Endothelial cell of umbilical vein (primary cell): ENCODE data around the gene COPS2. TPM values are rescaled to one million over a fixed set of nuclear protein-coding genes. Genes with fewer than 3 reads are reported as not detected.
A peak's percentile ranks its signal among the peaks of the same experiment; 100 is the strongest.

Experiments
- BruUV-seq: library from RNA; stranded (reverse); fragments of 400-500 nt; replicated peaks from 2 replicates; lab custom pipeline; 2021; lab: Mats Ljungman, UMichigan
- CTCF ChIA-PET: fragments of 300-600, 350-600 bp; sonication (Branson Sonifier 250); formaldehyde crosslinking; loops from one replicate; lab custom pipeline; 2021; ENCODE audit warnings: antibody characterized with exemption, inconsistent platforms; lab: Charles Lee
- POLR2A ChIA-PET: fragments of 300-600, 350-600 bp; sonication (Branson Sonifier 250); formaldehyde crosslinking; loops from one replicate; lab custom pipeline; 2021; ENCODE audit warnings: antibody characterized with exemption, inconsistent platforms; lab: Charles Lee
- DNase-seq: peaks from one replicate; pipeline ENCODE4 v3.0.0-alpha.2; 2011; ENCODE audit warnings: low read depth, low spot score
- FAIRE-seq: peaks from 2 replicates; lab custom pipeline; 2011; peaks lifted over from hg19 to GRCh38; lab: Jason Lieb, UNC
- H2AFZ ChIP-seq: 2 replicates; pipeline ENCODE4 v1.6.0; 2012; ENCODE audit warnings: low read depth, low read length, control low read depth, inconsistent platforms
- H3K27ac ChIP-seq: 2 replicates; pipeline ENCODE4 v1.5.1; 2011; ENCODE audit warnings: low read depth, mild to moderate bottlenecking, control low read depth, low read length, moderate library complexity; ENCODE audit not compliant: insufficient read depth
- H3K27me3 ChIP-seq, 2 experiments: 2 replicates each; pipeline versions ENCODE4 v1.6.0 to v1.6.1; 2011; ENCODE audit warnings: low read length in 2 of 2, mixed read lengths in 1 of 2; ENCODE audit not compliant: control insufficient read depth in 2 of 2, insufficient read depth in 2 of 2
- H3K36me3 ChIP-seq, 2 experiments: 2 replicates in 1 of 2; 3 replicates in 1 of 2; pipeline ENCODE4 v1.5.1; 2011; ENCODE audit warnings: low read length in 2 of 2, mild to moderate bottlenecking in 1 of 2, moderate library complexity in 1 of 2; ENCODE audit not compliant: control insufficient read depth in 2 of 2, insufficient read depth in 2 of 2; ENCODE audit errors: extremely low read depth in 1 of 2
- H3K4me1 ChIP-seq: 3 replicates; pipeline ENCODE4 v1.5.1; 2011; ENCODE audit warnings: mild to moderate bottlenecking, low read length; ENCODE audit not compliant: control insufficient read depth, insufficient read depth; ENCODE audit errors: extremely low read depth
- H3K4me2 ChIP-seq: 2 replicates; pipeline ENCODE4 v1.6.1; 2011; ENCODE audit warnings: low read length, control low read depth, mixed read lengths; ENCODE audit not compliant: insufficient read depth
- H3K4me3 ChIP-seq, 3 experiments: fragments of 200-600 bp in 1 of 3; sonication (generic), shearing (Covaris generic) in 1 of 3; replicated peaks in 1 of 3; 2 replicates each; pipeline ENCODE4 v1.5.1; 2011 to 2016; ENCODE audit warnings: control low read depth in 3 of 3, low read length in 3 of 3, mild to moderate bottlenecking in 2 of 3, inconsistent platforms in 1 of 3, low read depth in 1 of 3, moderate library complexity in 1 of 3; ENCODE audit not compliant: insufficient read depth in 1 of 3
- H3K79me2 ChIP-seq: 2 replicates; pipeline ENCODE4 v1.6.0; 2012; ENCODE audit warnings: low read length, inconsistent platforms; ENCODE audit not compliant: control insufficient read depth, insufficient read depth
- H3K9ac ChIP-seq: replicated peaks from 2 replicates; pipeline ENCODE3; 2011; ENCODE audit warnings: low read length, control low read depth; ENCODE audit not compliant: insufficient read depth; ENCODE audit errors: extremely low read depth
- H3K9me1 ChIP-seq: replicated peaks from 3 replicates; pipeline ENCODE4 v1.6.0; 2011; ENCODE audit warnings: mild to moderate bottlenecking, low read length; ENCODE audit not compliant: control insufficient read depth, insufficient read depth; ENCODE audit errors: extremely low read depth
- H3K9me3 ChIP-seq: replicated peaks from 2 replicates; pipeline ENCODE4 v1.5.1; 2012; ENCODE audit warnings: low read length, inconsistent platforms; ENCODE audit not compliant: control insufficient read depth, insufficient read depth
- H4K20me1 ChIP-seq: replicated peaks from 2 replicates; pipeline ENCODE3; 2011; ENCODE audit warnings: mild to moderate bottlenecking, low read length; ENCODE audit not compliant: control insufficient read depth, insufficient read depth; ENCODE audit errors: extremely low read depth
- EZH2 ChIP-seq: IDR thresholded peaks from 2 replicates; pipeline ENCODE4 v1.6.1; 2012; ENCODE audit warnings: borderline replicate concordance, low read depth, mild to moderate bottlenecking, moderate library complexity, low read length, inconsistent platforms; ENCODE audit not compliant: severe bottlenecking
- FOS ChIP-seq: IDR thresholded peaks from 2 replicates; pipeline ENCODE4 v1.6.1; 2011; ENCODE audit warnings: mild to moderate bottlenecking, low read length, moderate library complexity, borderline replicate concordance; ENCODE audit not compliant: insufficient read depth
- GATA2 ChIP-seq: IDR thresholded peaks from 2 replicates; pipeline ENCODE4 v1.7.0; 2011; ENCODE audit warnings: low read depth, mild to moderate bottlenecking, moderate library complexity, mixed read lengths, low read length; ENCODE audit not compliant: insufficient read length, insufficient read depth
- JUN ChIP-seq: IDR thresholded peaks from 2 replicates; pipeline ENCODE4 v1.6.1; 2011; ENCODE audit warnings: borderline replicate concordance, low read depth; ENCODE audit not compliant: insufficient read length, insufficient read depth
- MAX ChIP-seq: IDR thresholded peaks from 2 replicates; pipeline ENCODE4 v1.6.1; 2011; ENCODE audit not compliant: insufficient read depth, insufficient read length
- MYC ChIP-seq: IDR thresholded peaks from one replicate; pipeline ENCODE4 v1.6.1; 2011; ENCODE audit warnings: mild to moderate bottlenecking, low read depth, low read length
- POLR2A ChIP-seq: IDR thresholded peaks from 2 replicates; pipeline ENCODE4 v1.6.1; 2012; ENCODE audit warnings: low read depth, mild to moderate bottlenecking, control low read depth, low read length
- POLR2AphosphoS5 ChIP-seq: IDR thresholded peaks from 2 replicates; pipeline ENCODE4 v1.6.1; 2012; ENCODE audit warnings: low read depth, mild to moderate bottlenecking, control low read depth, low read length, moderate library complexity; ENCODE audit not compliant: insufficient read depth
- dilution Hi-C: fragments of 300-500 bp; cut with MboI; formaldehyde crosslinking; loops from one replicate; pipeline ENCODE4 v1.15.0; 2019; ENCODE audit warnings: low sequenced_read_pairs; ENCODE audit not compliant: extremely low pct_ligation_motif_present
- intact Hi-C: fragments of 100-400 bp; cut with micrococcal nuclease; formaldehyde crosslinking; loops from one replicate; pipeline ENCODE4 v1.10.0; 2022
- polyA plus RNA-seq, 4 experiments: library from polyadenylated mRNA; depleted of rRNA in 3 of 4; stranded (reverse) in 3 of 4; unstranded in 1 of 4; fragments of >200 nt; gene quantifications; 2 replicates each; pipeline versions ENCODE4 v1.2.1 to v1.2.3, GENCODE V29; 2011 to 2012; ENCODE audit warnings: missing spikeins in 1 of 4
- total RNA-seq: library from RNA; stranded (reverse); gene quantifications from 2 replicates; pipeline ENCODE4 v1.2.3, GENCODE V29; 2021
- TF ChIP-seq, protein P1 (sequence below), 2 donors: IDR thresholded peaks; 1 replicate in 1 of 2; 2 replicates in 1 of 2; pipeline ENCODE4 v1.5.1; 2011; ENCODE audit warnings: low read length in 2 of 2, mild to moderate bottlenecking in 2 of 2, moderate library complexity in 2 of 2, control low read depth in 1 of 2, inconsistent platforms in 1 of 2, low read depth in 1 of 2; ENCODE audit not compliant: insufficient read depth in 1 of 2; ENCODE audit errors: extremely low read depth in 1 of 2

COPS2 gene
- total and polyA plus RNA-seq, 2 donors (not counting 3 experiments of a cell fraction or from before 2014, with no cell fraction given) = 20.2 to 79.3 TPM

GRCh38 chr15:49154359-49154758 is 1.0 kb downstream of the COPS2 start:
- peak overlapping the region; percentile 37 to 96 (median 83) for H3K4me3 ChIP-seq
- POLR2A ChIA-PET = interaction anchor here (1.7 kb wide), 1 partner anchor 16 kb away, joined by 9 read pairs; the partner anchor contains the start of gene GALK2
- no TSS peak for BruUV-seq
- H3K79me2 ChIP-seq = peaks cover 79% of the 10 kb centered on the region
- H3K36me3 ChIP-seq = peaks cover 0 to 2% of the 10 kb centered on the region in 2 experiments
- DNase-seq (no peak), FAIRE-seq (no peak)
- H3K9me3 ChIP-seq = no peaks in the 10 kb centered on the region
- no peak overlapping the region for H2AFZ ChIP-seq
- H3K9me1 ChIP-seq = no peaks in the 10 kb centered on the region
- dilution Hi-C loops (no loop called here), intact Hi-C loops (loop anchor here (2.0 to 10.0 kb wide), 2 partner anchors 192 to 990 kb away; partner anchors contain the start of gene SHC4)
- H3K9ac ChIP-seq = peak overlapping the region; percentile 89
- CTCF ChIA-PET = interaction anchor here (1.0 to 3.4 kb wide), 5 partner anchors 9 to 991 kb away, joined by 3 to 26 read pairs (median 5); partner anchors contain the start of gene SECISBP2L
- H3K4me2 ChIP-seq = peak overlapping the region; percentile 100
- peaks cover 10% of the 10 kb centered on the region for H4K20me1 ChIP-seq
- peak overlapping the region; percentile 62 for H3K27ac ChIP-seq
- TF ChIP-seq POLR2AphosphoS5 = no peak
- no peak for TF ChIP-seq JUN
- no peak for TF ChIP-seq MAX
- no peak for TF ChIP-seq FOS
- TF ChIP-seq POLR2A = no peak
- no peak for TF ChIP-seq GATA2
- TF ChIP-seq MYC = no peak
- TF ChIP-seq, protein P1, sequence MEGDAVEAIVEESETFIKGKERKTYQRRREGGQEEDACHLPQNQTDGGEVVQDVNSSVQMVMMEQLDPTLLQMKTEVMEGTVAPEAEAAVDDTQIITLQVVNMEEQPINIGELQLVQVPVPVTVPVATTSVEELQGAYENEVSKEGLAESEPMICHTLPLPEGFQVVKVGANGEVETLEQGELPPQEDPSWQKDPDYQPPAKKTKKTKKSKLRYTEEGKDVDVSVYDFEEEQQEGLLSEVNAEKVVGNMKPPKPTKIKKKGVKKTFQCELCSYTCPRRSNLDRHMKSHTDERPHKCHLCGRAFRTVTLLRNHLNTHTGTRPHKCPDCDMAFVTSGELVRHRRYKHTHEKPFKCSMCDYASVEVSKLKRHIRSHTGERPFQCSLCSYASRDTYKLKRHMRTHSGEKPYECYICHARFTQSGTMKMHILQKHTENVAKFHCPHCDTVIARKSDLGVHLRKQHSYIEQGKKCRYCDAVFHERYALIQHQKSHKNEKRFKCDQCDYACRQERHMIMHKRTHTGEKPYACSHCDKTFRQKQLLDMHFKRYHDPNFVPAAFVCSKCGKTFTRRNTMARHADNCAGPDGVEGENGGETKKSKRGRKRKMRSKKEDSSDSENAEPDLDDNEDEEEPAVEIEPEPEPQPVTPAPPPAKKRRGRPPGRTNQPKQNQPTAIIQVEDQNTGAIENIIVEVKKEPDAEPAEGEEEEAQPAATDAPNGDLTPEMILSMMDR (IDR thresholded peaks at IDR 0.05; ENCODE audit: extremely low read depth in 1 of 2, insufficient read depth in 1 of 2, low read depth in 1 of 2, low read length in 2 of 2) = no peak
- no peak for TF ChIP-seq EZH2
- H3K27me3 ChIP-seq = no peaks in the 10 kb centered on the region
- H3K4me1 ChIP-seq = peaks cover 23% of the 10 kb centered on the region
